Pancreas (tissue), 10 donors: ENCODE data around the gene CHRNA1. TPM values are rescaled to one million over a fixed set of nuclear protein-coding genes. Genes with fewer than 3 reads are reported as not detected.
A peak's percentile ranks its signal among the peaks of the same experiment; 100 is the strongest.

ENCODE experiments used
- ATAC-seq, 4 donors: fragments of 200-7000 bp; cut with Tn5 transposase; one replicate each; pipeline versions ENCODE4 v1.8.0 to v1.9.1; 2020; ENCODE audit warnings: mild to moderate bottlenecking in 4 of 4, moderate library complexity in 4 of 4
- DNase-seq, 6 donors: peaks; one replicate each; pipeline ENCODE4 v3.0.0-alpha.2; 2020
- FAIRE-seq: peaks from 2 replicates; lab custom pipeline; 2012; peaks lifted over from hg19 to GRCh38; lab: Jason Lieb, UNC
- H3K27ac ChIP-seq, 4 donors: fragments of 200-600 bp; sonication (generic); 1 replicate in 3 of 4; 2 replicates in 1 of 4; pipeline versions ENCODE4 v1.5.0 to v1.8.0; 2020
- H3K27me3 ChIP-seq, 4 donors: fragments of 200-600 bp; one replicate each; pipeline ENCODE4 v1.8.0; 2021
- H3K36me3 ChIP-seq, 3 donors: fragments of 200-600 bp; sonication (generic) in 1 of 3; one replicate each; pipeline versions ENCODE4 v1.5.0 to v1.8.0; 2020 to 2021
- H3K4me1 ChIP-seq, 3 donors: fragments of 200-600 bp; one replicate each; pipeline ENCODE4 v1.8.0; 2021
- H3K4me3 ChIP-seq, 4 donors: fragments of 200-600 bp; sonication (generic) in 2 of 4; one replicate each; pipeline versions ENCODE4 v1.5.0 to v1.8.0; 2020 to 2021
- H3K9me3 ChIP-seq, 4 donors: fragments of 200-600 bp; one replicate each; pipeline ENCODE4 v1.8.0; 2021
- WGBS, 2 donors: extraction: QIAGEN DNeasy Blood & Tissue Kit; methylation state at CpG; one replicate each; pipeline ENCODE4 v1.1.7; 2013; 5-methylcytosine and 5-hydroxymethylcytosine counted together
- intact Hi-C, 3 donors: fragments of 100-400 bp; cut with DNase I; formaldehyde crosslinking; loops; one replicate each; pipeline versions ENCODE4 v1.11.1 to v1.14.2; 2022
- polyA plus RNA-seq, 2 donors: library from polyadenylated mRNA; stranded (reverse); fragments of 200-250 nt; gene quantifications; one replicate each; pipeline ENCODE4 v1.2.3, GENCODE V29; 2013
- total RNA-seq, 6 donors: library from RNA; stranded (reverse); fragmentation: NEBNext Ultra II Directional in 4 of 6; extraction: Animal tissue kit (Norgen Biotek cat#: 25700) in 4 of 6; gene quantifications; one replicate each; pipeline versions ENCODE4 v1.2.1 to v1.2.4, GENCODE V29; 2021 to 2023
- TF ChIP-seq, protein P1 (sequence below), 4 donors: fragments of 200-600 bp; sonication (generic) in 3 of 4; IDR thresholded peaks; one replicate each; pipeline versions ENCODE4 v1.5.0 to v1.8.0; 2021; ENCODE audit warnings: antibody characterized with exemption in 4 of 4
- donor health status: healthy with polysubstance abuse.
- donor health status: DM: no; HTN: no; CAD: no; lungs with moderate emphysema.
- donor health status: DM: no; HTN: no; CAD: no.
- donor health status: control.
- donor health status: control.
- donor health status: Bipolar disorder and iron deficiency.
- donor health status: DM: yes; HTN: yes; CAD: no.
- donor health status: DM: no; HTN: no; CAD: no.
- donor health status: DM: no; HTN: no; CAD: no.
- donor health status: DM: yes; HTN: yes; CAD: no.

Gene CHRNA1
- total and polyA plus RNA-seq, 8 donors, result 0.12 to 0.14 (median 0.14) TPM; not detected in 5

DNA sequence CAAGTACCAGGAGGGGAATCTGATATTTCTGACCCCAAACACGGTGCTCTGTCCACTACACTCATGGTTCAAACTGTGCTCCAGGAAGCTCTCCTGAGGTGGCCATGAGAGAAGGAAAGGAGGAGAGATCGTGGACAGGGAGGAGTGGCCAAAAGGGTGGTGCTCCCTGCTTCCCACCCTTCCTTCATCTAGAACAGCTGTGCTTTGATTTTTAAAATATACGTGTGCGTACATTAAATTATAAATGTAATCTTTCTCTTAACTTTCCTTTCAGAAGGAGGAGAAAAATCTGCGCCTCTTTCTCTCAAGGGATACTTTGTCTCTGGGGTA, 8.2 kb upstream of the CHRNA1 start:
- Histone ChIP-seq H3K27ac (no peak overlapping the region), H3K4me1 (no peaks in the 10 kb centered on the region), H3K4me3 (no peak overlapping the region), H3K27me3 (no peaks in the 10 kb centered on the region), H3K9me3 (no peaks in the 10 kb centered on the region), H3K36me3 (no peaks in the 10 kb centered on the region)
- 79% methylated on average over 5 of the region's 5 CpGs for WGBS, 2 donors
- no peak for ATAC-seq
- TF ChIP-seq, protein P1, sequence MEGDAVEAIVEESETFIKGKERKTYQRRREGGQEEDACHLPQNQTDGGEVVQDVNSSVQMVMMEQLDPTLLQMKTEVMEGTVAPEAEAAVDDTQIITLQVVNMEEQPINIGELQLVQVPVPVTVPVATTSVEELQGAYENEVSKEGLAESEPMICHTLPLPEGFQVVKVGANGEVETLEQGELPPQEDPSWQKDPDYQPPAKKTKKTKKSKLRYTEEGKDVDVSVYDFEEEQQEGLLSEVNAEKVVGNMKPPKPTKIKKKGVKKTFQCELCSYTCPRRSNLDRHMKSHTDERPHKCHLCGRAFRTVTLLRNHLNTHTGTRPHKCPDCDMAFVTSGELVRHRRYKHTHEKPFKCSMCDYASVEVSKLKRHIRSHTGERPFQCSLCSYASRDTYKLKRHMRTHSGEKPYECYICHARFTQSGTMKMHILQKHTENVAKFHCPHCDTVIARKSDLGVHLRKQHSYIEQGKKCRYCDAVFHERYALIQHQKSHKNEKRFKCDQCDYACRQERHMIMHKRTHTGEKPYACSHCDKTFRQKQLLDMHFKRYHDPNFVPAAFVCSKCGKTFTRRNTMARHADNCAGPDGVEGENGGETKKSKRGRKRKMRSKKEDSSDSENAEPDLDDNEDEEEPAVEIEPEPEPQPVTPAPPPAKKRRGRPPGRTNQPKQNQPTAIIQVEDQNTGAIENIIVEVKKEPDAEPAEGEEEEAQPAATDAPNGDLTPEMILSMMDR (IDR thresholded peaks at IDR 0.05), result no peak
- DNase-seq, result no peak
- no peak for FAIRE-seq
- intact Hi-C loops, result loop anchor here in 1 of 3 donors (5.0 kb wide), 1 partner anchor 215 kb away; no protein-coding TSS in a partner anchor

DNA sequence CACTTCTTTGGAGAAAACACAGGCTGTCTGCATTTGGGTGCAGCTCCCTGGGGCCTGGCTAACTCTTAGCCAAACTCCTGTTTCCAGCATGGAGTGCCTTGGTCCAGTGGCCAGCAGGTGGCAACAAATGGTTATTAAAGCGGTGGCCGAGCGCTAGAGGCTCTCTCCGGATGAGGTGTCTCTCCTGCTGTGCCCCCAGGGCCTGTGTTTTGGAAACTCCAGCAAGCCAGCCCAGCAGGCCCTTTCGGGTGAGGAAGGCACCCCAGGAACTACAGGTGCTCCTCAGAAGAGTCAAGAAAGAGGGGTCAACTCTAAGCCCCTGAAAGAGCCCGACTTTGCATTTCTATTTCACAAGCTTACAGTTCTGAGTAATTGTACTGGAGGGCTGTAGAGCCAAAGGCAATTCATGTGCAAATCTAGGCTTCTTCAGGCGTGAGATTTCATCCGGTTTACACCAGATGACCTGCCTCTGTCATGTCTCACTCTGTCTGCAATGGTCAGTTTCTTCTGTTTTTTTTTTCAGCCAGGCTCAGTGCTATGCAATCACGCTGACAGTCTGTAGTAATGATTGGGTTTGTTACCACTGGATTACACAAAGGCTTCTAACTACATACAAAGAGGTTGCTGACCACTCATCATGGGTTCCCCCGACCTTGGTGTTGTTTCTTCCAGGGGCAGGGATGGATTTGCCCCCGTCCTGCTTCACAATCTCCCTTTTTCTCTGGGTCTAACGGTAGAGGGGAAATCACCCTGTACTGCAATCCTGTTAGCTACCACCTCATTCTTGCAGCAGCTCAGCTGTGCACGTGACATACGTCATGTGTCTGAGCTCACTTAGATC, 7.6 kb upstream of the CHRNA1 start:
- 35 to 38% methylated on average over 14 of the region's 14 CpGs for WGBS, 2 donors
- Histone ChIP-seq H3K27ac (no peak overlapping the region), H3K4me1 (no peaks in the 10 kb centered on the region), H3K9me3 (no peaks in the 10 kb centered on the region), H3K4me3 (no peak overlapping the region), H3K27me3 (no peaks in the 10 kb centered on the region), H3K36me3 (no peaks in the 10 kb centered on the region)
- TF ChIP-seq, protein P1 (IDR thresholded peaks at IDR 0.05), result peak; percentile 46 to 68 (median 63)
- FAIRE-seq, result no peak
- intact Hi-C loops, result loop anchor here in 1 of 3 donors (5.0 kb wide), 1 partner anchor 215 kb away; no protein-coding TSS in a partner anchor
- peak; percentile 30 to 81 (median 64) for DNase-seq
- peak; percentile 70 to 99 (median 98) for ATAC-seq

DNA sequence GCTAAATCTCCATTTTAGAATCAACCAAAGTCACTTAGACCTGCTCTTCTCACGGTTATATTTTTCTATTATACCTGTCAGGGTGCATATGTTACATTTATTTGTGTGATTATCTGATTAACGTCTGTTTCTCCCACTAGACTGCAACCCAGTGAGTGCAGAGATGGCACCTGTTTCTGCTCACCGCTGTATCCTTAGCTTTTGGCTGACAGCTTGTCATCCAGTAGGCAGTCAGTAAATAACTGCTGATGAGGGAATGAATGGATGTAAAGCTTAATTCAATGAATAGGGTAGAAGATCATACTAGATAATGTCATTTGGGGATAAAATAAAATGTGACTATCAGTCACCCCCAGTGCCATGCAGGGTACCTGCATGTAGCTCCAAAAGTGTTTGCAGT, 6.9 kb upstream of the CHRNA1 start:
- 49 to 60% methylated on average over 3 of the region's 3 CpGs for WGBS, 2 donors
- Histone ChIP-seq H3K27ac (no peak overlapping the region), H3K27me3 (no peaks in the 10 kb centered on the region)

DNA sequence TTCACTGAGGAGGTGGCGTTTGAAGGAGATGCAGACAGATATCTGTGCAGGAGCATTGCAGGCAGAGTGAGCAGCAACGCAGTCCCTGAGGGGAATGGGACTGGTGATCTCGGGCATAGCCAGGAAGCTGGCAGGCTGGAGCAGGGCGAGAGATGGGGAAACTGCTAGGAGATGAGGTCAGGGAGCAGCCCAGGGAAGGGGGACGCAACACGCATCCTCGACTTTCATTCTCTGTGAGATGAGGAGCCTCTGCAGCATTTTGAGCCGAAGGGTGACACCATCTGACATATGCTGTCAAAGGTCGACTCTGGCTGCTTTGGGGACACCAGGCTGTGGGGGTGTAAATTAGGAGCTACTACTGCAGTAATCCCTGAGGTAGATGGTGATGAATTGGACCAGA, 4.3 kb upstream of the CHRNA1 start:
- intact Hi-C loops, result no loop called here
- no peaks in the 10 kb centered on the region for H3K9me3 ChIP-seq
- ATAC-seq (no peak), DNase-seq (no peak), FAIRE-seq (no peak)
- no peaks in the 10 kb centered on the region for H3K27me3 ChIP-seq
- no peaks in the 10 kb centered on the region for H3K4me1 ChIP-seq
- H3K27ac ChIP-seq, result no peak overlapping the region
- no peaks in the 10 kb centered on the region for H3K36me3 ChIP-seq
- TF ChIP-seq, protein P1 (IDR thresholded peaks at IDR 0.05), result no peak
- 60 to 63% methylated on average over 9 of the region's 9 CpGs for WGBS, 2 donors
- H3K4me3 ChIP-seq, result no peak overlapping the region

More for the DNA sequence above, 6.9 kb upstream of the CHRNA1 start:
- no peaks in the 10 kb centered on the region for H3K9me3 ChIP-seq
- DNase-seq, result no peak
- TF ChIP-seq, protein P1 (IDR thresholded peaks at IDR 0.05), result no peak
- no peaks in the 10 kb centered on the region for H3K4me1 ChIP-seq
- no peaks in the 10 kb centered on the region for H3K36me3 ChIP-seq
- intact Hi-C loops, result loop anchor here in 1 of 3 donors (5.0 kb wide), 1 partner anchor 216 kb away; no protein-coding TSS in a partner anchor
- H3K4me3 ChIP-seq, result no peak overlapping the region
- no peak for ATAC-seq
- no peak for FAIRE-seq

DNA sequence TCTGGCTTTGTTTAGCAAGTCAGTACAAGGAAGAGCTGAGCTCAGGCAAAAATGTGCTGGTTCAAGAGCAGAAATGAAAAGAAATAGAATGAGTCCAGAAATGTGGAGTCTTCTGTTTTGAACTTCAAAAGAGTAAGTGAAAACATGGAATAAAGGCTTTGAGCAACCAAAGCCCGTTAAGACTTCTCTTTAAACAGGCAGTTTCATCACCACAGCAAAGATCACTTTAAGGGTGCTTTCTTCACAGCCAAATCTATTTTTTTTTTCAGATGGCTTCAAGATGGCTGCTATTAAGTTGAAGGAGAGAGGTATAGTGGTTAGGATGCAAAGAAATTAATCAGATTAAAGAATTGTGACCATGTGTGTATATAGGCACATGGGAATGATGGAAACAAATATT, 2.0 kb upstream of the CHRNA1 start:
- 84 to 85% methylated on average over 1 of the region's 1 CpG for WGBS, 2 donors
- Histone ChIP-seq H3K9me3 (no peaks in the 10 kb centered on the region), H3K36me3 (no peaks in the 10 kb centered on the region), H3K27me3 (no peaks in the 10 kb centered on the region), H3K27ac (no peak overlapping the region), H3K4me1 (no peaks in the 10 kb centered on the region), H3K4me3 (no peak overlapping the region)
- ATAC-seq (no peak), DNase-seq (no peak), FAIRE-seq (no peak)
- TF ChIP-seq, protein P1 (IDR thresholded peaks at IDR 0.05), result no peak
- intact Hi-C loops, result no loop called here
